Measurements from ENCODE around the gene MPC2.

DNA sequence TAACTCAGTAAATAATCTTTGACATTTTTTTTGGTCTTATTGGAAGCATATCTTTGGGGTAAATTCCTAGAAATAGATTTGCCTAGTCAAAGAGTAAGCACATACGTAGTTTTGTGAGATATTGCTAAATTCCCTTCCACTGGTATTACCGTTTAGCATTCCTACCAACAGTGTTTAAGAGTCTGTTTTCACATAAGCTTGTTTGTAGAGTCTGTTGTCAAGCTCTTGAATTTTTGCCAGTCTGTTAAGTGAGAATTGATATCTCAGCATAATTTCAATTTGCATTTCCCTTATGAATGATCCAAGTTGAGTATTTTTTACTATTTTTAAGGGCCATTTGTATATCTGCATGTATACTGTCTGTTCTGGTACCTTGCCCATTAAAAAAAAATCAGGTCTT, 37.0 kb upstream of the MPC2 start:
- TF ChIP-seq BCL11A (IDR thresholded peaks at IDR 0.05; ENCODE audit: low read depth in 2 of 2, low read length in 2 of 2) (no peak), NRF1 (IDR thresholded peaks at IDR 0.05; ENCODE audit: low read depth, low read length) (no peak), YY1 (IDR thresholded peaks at IDR 0.05; ENCODE audit: low read depth, low read length) (no peak), POLR2A (IDR thresholded peaks at IDR 0.05; ENCODE audit: control extremely low read depth in 1 of 2, low read depth in 2 of 2, low read length in 2 of 2) (no peak), SRF (IDR thresholded peaks at IDR 0.05; ENCODE audit: low read depth, low read length) (no peak), NANOG (IDR thresholded peaks at IDR 0.05; ENCODE audit: insufficient read depth, low read depth, low read length, poor library complexity, severe bottlenecking) (no peak)
- TF ChIP-seq, protein P1, sequence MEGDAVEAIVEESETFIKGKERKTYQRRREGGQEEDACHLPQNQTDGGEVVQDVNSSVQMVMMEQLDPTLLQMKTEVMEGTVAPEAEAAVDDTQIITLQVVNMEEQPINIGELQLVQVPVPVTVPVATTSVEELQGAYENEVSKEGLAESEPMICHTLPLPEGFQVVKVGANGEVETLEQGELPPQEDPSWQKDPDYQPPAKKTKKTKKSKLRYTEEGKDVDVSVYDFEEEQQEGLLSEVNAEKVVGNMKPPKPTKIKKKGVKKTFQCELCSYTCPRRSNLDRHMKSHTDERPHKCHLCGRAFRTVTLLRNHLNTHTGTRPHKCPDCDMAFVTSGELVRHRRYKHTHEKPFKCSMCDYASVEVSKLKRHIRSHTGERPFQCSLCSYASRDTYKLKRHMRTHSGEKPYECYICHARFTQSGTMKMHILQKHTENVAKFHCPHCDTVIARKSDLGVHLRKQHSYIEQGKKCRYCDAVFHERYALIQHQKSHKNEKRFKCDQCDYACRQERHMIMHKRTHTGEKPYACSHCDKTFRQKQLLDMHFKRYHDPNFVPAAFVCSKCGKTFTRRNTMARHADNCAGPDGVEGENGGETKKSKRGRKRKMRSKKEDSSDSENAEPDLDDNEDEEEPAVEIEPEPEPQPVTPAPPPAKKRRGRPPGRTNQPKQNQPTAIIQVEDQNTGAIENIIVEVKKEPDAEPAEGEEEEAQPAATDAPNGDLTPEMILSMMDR (IDR thresholded peaks at IDR 0.05; ENCODE audit: control extremely low read depth in 1 of 3, insufficient read depth in 1 of 3, low read depth in 1 of 3, low read length in 3 of 3), result no peak
